Body of pancreas (tissue), 4 donors: Measurements from ENCODE around the gene AFP.

Experiments
- POLR2A ChIP-seq, 3 donors: fragments of 450-650 bp; IDR thresholded peaks; one replicate each; pipeline ENCODE4 v1.6.1; 2016; ENCODE audit warnings: antibody characterized with exemption in 3 of 3, mild to moderate bottlenecking in 2 of 3
- TF ChIP-seq, protein P1 (sequence below), 7 experiments: fragments of 450-650 bp in 4 of 7; fragments of 200-600 bp in 3 of 7; sonication (generic) in 3 of 7; IDR thresholded peaks; one replicate each; pipeline ENCODE4 v1.5.1; 2016 to 2019; ENCODE audit warnings: antibody characterized with exemption in 7 of 7

DNA sequence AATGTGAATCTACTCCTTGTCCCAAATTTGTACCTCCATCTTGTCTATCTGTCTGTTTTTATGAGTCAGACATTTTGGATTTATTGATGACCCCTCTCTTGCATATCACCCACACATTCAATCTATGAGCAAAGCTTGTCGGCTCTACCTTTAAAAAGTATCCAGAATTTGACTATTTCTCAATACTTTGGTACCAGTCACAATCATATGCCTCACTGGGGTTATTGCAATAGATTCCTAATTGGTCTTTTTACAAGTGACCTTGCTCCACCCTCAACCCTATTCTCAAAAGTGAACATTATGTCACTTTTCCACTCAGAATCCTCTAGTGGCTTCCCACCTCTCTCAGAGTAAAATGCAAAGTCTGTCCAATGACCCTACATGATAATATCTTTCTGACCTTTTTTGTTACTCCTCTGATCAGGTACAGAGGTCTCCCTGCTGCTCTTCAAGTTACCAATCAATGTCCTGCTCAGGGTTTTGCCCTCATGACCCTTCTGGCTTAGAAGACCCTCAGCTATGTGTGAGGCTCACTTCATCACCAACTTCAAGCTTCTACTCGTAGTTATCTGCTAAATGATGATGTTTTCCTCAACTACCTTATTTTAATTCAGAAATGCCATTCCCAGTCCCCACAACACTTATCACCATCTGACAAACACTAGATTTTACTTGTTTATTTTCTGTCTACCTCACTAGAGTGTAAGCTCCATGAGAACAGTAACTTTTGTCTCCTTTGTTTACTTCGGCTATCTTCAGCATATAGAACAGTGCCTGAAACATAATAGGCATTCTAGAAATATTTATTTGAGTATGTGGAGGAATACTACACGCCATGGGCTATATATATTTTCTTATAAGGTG is 22.4 kb downstream of the AFP start:
- TF ChIP-seq, protein P1, sequence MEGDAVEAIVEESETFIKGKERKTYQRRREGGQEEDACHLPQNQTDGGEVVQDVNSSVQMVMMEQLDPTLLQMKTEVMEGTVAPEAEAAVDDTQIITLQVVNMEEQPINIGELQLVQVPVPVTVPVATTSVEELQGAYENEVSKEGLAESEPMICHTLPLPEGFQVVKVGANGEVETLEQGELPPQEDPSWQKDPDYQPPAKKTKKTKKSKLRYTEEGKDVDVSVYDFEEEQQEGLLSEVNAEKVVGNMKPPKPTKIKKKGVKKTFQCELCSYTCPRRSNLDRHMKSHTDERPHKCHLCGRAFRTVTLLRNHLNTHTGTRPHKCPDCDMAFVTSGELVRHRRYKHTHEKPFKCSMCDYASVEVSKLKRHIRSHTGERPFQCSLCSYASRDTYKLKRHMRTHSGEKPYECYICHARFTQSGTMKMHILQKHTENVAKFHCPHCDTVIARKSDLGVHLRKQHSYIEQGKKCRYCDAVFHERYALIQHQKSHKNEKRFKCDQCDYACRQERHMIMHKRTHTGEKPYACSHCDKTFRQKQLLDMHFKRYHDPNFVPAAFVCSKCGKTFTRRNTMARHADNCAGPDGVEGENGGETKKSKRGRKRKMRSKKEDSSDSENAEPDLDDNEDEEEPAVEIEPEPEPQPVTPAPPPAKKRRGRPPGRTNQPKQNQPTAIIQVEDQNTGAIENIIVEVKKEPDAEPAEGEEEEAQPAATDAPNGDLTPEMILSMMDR (IDR thresholded peaks at IDR 0.05) = no peak
- TF ChIP-seq POLR2A (IDR thresholded peaks at IDR 0.05) = no peak
